SW480 (cell line): Measurements from ENCODE around the gene ITPRIPL1.
A peak's percentile ranks its signal among the peaks of the same experiment; 100 is the strongest.

Experiments used
- DNase-seq: peaks from one replicate; pipeline ENCODE4 v3.0.0-alpha.2; 2016; ENCODE audit warnings: low spot score

ITPRIPL1 gene

GRCh38 chr2:96323849-96324248 is 1.3 kb upstream of the ITPRIPL1 start:
- no peak for DNase-seq

GRCh38 chr2:96324721-96325040 is 436 bp upstream of the ITPRIPL1 start:
- no peak for DNase-seq

GRCh38 chr2:96325884-96326255 is 753 bp downstream of the ITPRIPL1 start:
- DNase-seq: peak; percentile 31

- no peak for DNase-seq
These were observed 1.4 kb downstream of the ITPRIPL1 start for GRCh38 chr2:96326564-96326963.

GRCh38 chr2:96326990-96327820 is 2.1 kb downstream of the ITPRIPL1 start:
- no peak for DNase-seq

GRCh38 chr2:96329456-96329855 is 4.3 kb downstream of the ITPRIPL1 start:
- DNase-seq: no peak

- DNase-seq: no peak
These were observed 4.8 kb downstream of the ITPRIPL1 start for GRCh38 chr2:96329874-96330273.

GRCh38 chr2:96330407-96330806 is 5.3 kb downstream of the ITPRIPL1 start:
- DNase-seq: no peak

- DNase-seq: no peak
These were observed 8.6 kb downstream of the ITPRIPL1 start for GRCh38 chr2:96333708-96334107.

- no peak for DNase-seq
These were observed 11.1 kb downstream of the ITPRIPL1 start for GRCh38 chr2:96336104-96336775.

- no peak for DNase-seq
These were observed 11.8 kb downstream of the ITPRIPL1 start for GRCh38 chr2:96336873-96337272.

GRCh38 chr2:96340493-96341414 is 15.6 kb downstream of the ITPRIPL1 start:
- no peak for DNase-seq

- DNase-seq: no peak
These were observed 16.5 kb downstream of the ITPRIPL1 start for GRCh38 chr2:96341641-96342040.

GRCh38 chr2:96342085-96342484 is 17.0 kb downstream of the ITPRIPL1 start:
- peak; percentile 49 for DNase-seq

- DNase-seq: no peak
These were observed 18.9 kb downstream of the ITPRIPL1 start for GRCh38 chr2:96344011-96344410.

GRCh38 chr2:96345438-96345837 is 20.3 kb downstream of the ITPRIPL1 start:
- DNase-seq: no peak

- no peak for DNase-seq
These were observed 20.8 kb downstream of the ITPRIPL1 start for GRCh38 chr2:96345868-96346462.

- DNase-seq: no peak
These were observed 22.3 kb downstream of the ITPRIPL1 start for GRCh38 chr2:96347395-96347794.

- no peak for DNase-seq
These were observed 28.0 kb downstream of the ITPRIPL1 start for GRCh38 chr2:96353032-96353561.

- peak; percentile 21 for DNase-seq
These were observed 28.5 kb downstream of the ITPRIPL1 start for GRCh38 chr2:96353606-96354101.

GRCh38 chr2:96354492-96354891 is 29.4 kb downstream of the ITPRIPL1 start:
- DNase-seq: no peak

- DNase-seq: no peak
These were observed 31.8 kb downstream of the ITPRIPL1 start for GRCh38 chr2:96356889-96357288.
